ENCODE results near the gene SMC4.

Gene SMC4

GRCh38 chr3:160395297-160395696, 4.2 kb upstream of the SMC4 start:
- no peak for DNase-seq

GRCh38 chr3:160398820-160399124, 678 bp upstream of the SMC4 start:
- no peak for DNase-seq

- DNase-seq, result peak in 5 of 6 experiments; percentile 4 to 69 (median 31)
Observed at GRCh38 chr3:160400030-160400701, 716 bp downstream of the SMC4 start.

GRCh38 chr3:160400702-160401150, 1.3 kb downstream of the SMC4 start:
- peak in 2 of 6 experiments; percentile 12 to 29 for DNase-seq

GRCh38 chr3:160401291-160402095, 2.0 kb downstream of the SMC4 start:
- DNase-seq, result peak in 2 of 6 experiments; percentile 11 to 17

GRCh38 chr3:160402221-160403027, 3.0 kb downstream of the SMC4 start:
- DNase-seq, result no peak

- DNase-seq, result no peak
Observed at GRCh38 chr3:160403028-160403545, 3.6 kb downstream of the SMC4 start.

- DNase-seq, result no peak
Observed at GRCh38 chr3:160403796-160404470, 4.5 kb downstream of the SMC4 start.

GRCh38 chr3:160409812-160410610, 10.6 kb downstream of the SMC4 start:
- DNase-seq, result no peak

GRCh38 chr3:160412477-160412876, 13.0 kb downstream of the SMC4 start:
- no peak for DNase-seq

- peak; percentile 17 to 71 (median 50) for DNase-seq
Observed at GRCh38 chr3:160413613-160414248, 14.3 kb downstream of the SMC4 start.

GRCh38 chr3:160417311-160417710, 17.9 kb downstream of the SMC4 start:
- no peak for DNase-seq

- no peak for DNase-seq
Observed at GRCh38 chr3:160427832-160428424, 28.5 kb downstream of the SMC4 start.

GRCh38 chr3:160434071-160434470, 34.6 kb downstream of the SMC4 start:
- DNase-seq, result no peak

- no peak for DNase-seq
Observed at GRCh38 chr3:160435095-160435494, 35.6 kb downstream of the SMC4 start.

- DNase-seq, result no peak
Observed at GRCh38 chr3:160435747-160436146, 36.3 kb downstream of the SMC4 start.

- no peak for DNase-seq
Observed at GRCh38 chr3:160437083-160437455, 37.6 kb downstream of the SMC4 start.

- DNase-seq, result no peak
Observed at GRCh38 chr3:160440687-160441086, 41.2 kb downstream of the SMC4 start.

- no peak for DNase-seq
Observed at GRCh38 chr3:160444411-160444810, 45.0 kb downstream of the SMC4 start.

GRCh38 chr3:160445854-160446253, 46.4 kb downstream of the SMC4 start:
- DNase-seq, result no peak

GRCh38 chr3:160446522-160447056, 47.1 kb downstream of the SMC4 start:
- DNase-seq, result no peak

Measured in stimulated activated naive CD4-positive, alpha-beta T cell (primary cell).